GM19463 (cell line): ENCODE data around the gene ELK1.
"Not testable (repeated sequence)": the region's sequence is repeated elsewhere in the genome, so short reads cannot be mapped to it uniquely, and the experiment has no call there.

ENCODE experiments used
- ATAC-seq: cut with Tn5 transposase; IDR thresholded peaks from one replicate; pipeline ENCODE4 v1.9.1; 2021; ENCODE audit warnings: mild to moderate bottlenecking, moderate library complexity; ENCODE audit not compliant: unreplicated experiment

Gene ELK1, protein sequence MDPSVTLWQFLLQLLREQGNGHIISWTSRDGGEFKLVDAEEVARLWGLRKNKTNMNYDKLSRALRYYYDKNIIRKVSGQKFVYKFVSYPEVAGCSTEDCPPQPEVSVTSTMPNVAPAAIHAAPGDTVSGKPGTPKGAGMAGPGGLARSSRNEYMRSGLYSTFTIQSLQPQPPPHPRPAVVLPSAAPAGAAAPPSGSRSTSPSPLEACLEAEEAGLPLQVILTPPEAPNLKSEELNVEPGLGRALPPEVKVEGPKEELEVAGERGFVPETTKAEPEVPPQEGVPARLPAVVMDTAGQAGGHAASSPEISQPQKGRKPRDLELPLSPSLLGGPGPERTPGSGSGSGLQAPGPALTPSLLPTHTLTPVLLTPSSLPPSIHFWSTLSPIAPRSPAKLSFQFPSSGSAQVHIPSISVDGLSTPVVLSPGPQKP

DNA sequence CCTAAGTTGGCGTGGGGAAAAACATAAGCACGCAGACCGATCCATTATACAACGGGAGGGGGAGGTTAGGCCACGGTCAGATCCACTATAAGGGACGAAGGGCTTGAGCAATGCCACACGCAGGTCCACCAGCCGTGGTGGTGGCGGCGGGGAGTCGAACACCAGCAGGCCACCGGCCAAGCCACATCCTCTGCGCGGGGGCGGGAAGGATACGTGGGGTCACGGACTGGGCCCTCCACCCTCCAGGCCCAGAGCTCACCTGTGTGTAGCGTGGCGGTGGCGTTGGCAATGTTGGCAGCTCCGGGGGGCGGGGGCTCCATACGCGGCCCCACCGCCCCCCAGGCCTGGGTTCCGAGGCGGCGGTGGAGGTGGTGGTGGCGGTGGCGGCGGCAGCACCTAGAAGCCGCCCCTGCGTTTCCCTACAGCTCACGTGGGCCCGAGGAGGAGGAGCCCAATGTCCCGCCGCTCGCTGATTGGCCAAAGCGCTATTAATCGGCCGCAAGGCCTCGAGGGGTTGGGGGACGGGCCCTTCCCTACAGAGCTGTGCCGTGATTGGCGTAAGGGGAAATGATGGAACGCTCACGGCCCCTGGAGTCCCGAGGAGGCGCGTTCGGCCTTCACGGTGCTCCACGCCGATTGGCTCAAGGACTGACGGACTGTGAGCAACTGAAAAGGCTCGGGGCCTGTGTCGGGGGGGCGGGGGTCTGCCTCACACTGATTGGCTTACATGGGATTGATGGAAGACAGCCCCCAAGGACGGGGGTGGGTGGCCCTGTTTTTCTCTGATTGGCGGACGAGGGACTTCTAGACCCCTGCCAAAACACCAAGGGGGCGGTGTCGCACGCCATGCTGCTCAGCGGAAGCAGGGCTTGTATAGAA is at the start of gene ELK1:
Gene ELK1, minus strand, starts transcription at position 400 of the 879 bp plus-strand sequence. CDS start 9,122 bp downstream, outside the sequence.
- peak; percentile 80 for ATAC-seq

- no peak for ATAC-seq
Measured at GRCh38 chrX:47697181-47697580, 46.8 kb upstream of the ELK1 start.

DNA sequence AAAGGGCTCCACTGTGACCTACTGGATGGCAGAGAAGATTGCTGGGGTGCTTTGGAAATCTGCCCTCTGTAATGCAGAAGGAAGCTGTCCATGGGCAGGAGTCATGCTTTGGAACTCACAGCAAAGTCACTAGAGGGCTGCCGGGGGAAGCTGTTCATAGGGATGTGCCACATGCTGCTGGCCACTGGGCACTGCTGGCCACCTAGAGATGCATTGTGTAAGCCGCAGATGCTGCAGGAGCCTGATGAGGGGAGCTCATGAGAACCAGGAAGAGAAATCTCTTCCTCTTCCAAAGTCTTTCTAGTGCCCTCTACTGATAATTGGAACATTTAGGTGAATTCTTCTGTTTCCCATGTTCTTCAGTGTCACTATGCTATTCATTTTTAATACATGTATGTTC is 39.8 kb upstream of the ELK1 start:
- no peak for ATAC-seq

DNA sequence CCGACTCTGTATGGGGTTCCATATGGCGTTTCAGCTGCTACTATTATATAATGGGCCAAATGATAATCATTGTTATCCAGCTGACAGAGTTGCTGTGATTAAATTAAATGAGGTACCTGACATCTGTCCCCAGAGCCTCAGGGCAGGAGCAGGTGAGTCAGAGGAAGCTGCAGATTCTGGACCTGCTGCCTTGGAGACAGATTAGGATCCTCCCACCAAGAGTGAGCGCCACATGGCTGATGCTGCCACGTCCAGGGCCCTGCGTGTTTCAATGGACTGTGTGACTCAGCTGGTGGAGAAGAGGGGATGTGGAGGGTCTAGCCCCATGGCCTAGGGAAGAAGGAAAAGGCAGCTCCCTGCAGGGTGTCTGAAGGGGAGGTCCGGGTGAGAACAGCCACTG is 36.9 kb upstream of the ELK1 start:
- no peak for ATAC-seq

DNA sequence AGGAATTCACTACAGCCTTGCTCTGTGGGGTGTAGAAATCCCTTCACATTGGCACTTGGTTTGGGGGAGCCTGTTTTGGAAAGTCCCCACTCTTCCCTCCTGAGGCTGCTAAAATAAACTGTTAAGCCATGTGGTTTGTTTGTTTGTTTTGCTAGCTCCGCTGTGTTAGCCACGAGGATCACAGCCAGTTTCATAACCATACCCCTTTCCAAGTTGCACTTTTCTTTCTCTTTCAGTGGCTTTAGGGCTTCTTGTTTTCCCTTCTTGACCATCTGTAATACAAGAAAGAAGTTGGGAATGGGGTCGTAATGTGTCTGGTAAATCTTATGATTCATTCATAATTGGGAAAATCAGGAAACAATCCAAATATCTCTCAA is 33.5 kb upstream of the ELK1 start:
- ATAC-seq, result no peak

DNA sequence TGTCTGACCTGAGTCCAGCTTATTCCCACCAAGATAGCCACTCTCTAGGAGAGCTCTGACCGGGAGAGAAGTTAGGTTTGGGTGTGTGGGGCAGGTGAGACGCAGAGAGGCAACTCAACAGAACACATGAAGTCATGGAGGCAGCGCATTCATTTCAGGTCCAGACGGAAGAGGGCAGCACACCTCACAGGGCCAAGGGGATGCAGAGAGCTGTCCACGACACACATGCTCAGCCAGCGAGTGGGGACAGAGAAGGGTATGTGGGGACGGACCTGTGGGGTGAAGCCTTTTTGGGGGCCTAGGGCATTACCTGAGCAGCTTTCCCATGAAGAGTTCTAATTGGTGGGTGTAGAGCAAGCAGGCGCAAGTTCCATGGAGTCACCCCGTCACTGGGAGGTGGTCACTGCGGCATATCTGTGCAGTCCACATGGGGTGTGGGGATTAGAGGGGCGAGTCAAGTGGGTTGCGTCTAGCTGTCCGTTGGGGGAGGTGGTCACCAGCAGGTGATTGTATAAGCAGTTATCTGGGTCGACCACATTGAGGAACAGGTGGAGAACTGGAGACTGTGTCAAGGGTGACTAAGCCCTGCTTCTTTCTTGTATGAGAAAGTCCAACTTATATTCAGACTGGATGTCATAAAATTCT is 32.9 kb upstream of the ELK1 start:
- ATAC-seq, result no peak

- not testable (repeated sequence) for ATAC-seq
Measured at GRCh38 chrX:47675959-47676859, 25.8 kb upstream of the ELK1 start.

GRCh38 chrX:47674776-47675175 is 24.4 kb upstream of the ELK1 start:
- no peak for ATAC-seq

DNA sequence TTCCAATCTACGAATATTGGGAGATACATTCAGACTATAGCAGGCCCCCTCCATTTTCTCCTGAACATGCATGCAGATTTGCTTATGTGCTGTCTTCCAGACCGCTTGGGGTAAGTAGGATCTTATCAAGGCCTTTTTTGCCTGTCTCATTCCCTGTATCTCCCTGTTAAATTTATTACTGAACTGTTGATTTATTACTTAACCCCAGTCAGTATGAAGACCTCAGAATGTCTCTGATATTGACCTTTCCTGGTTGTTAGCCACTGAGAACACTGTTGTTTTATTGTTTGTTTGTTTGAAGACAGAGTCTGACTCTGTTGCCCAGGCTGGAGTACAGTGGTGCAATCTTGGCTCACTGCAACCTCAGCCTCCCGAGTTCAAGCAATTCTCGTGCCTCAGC is 15.4 kb upstream of the ELK1 start:
- not testable (repeated sequence) for ATAC-seq

GRCh38 chrX:47664737-47665136 is 14.4 kb upstream of the ELK1 start:
- ATAC-seq, result no peak

DNA sequence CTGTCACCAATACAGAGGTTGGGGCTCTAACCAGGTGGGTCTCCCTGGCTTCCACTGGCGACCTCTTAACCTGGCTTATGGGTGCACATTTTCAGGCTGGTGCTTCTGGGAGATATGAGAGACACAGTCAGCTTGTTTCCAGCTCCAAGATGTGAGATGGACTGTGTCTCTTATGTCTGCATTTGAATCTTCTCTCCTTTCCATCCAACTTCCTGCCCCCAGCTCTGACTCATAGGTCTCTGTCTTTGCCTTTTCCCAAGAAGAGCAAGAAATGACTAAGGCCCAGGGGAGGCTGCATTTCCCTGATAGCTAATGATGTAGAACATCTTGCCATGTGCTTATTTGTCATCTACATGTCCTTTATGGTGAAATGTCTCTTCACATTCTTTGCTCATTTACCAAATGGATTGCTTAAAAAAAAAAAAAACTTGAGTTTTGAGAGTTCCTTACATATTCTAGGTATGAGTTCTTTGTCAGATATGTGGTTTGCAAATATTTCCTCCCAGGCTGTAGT is 11.8 kb upstream of the ELK1 start:
- no peak for ATAC-seq

DNA sequence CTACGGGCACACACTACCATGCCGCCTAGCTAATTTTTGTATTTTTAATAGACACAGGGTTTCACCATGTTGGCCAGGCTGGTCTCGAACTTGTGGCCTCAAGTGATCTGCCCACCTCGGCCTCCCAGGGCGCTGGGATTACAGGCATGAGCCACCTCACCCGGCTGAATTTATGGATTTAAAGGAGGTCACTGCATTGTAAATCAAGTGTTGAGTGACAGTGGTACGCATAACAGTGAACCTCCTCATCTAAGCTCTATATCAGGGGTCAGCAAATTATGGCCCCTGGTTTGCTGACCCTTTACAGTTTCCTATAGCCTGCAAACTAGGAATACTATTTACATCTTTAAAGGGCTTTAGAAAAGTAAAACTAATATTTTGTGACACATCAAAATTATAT is 11.2 kb upstream of the ELK1 start:
- ATAC-seq, result no peak

- ATAC-seq, result no peak
Measured at GRCh38 chrX:47659421-47659726, 9.0 kb upstream of the ELK1 start.

DNA sequence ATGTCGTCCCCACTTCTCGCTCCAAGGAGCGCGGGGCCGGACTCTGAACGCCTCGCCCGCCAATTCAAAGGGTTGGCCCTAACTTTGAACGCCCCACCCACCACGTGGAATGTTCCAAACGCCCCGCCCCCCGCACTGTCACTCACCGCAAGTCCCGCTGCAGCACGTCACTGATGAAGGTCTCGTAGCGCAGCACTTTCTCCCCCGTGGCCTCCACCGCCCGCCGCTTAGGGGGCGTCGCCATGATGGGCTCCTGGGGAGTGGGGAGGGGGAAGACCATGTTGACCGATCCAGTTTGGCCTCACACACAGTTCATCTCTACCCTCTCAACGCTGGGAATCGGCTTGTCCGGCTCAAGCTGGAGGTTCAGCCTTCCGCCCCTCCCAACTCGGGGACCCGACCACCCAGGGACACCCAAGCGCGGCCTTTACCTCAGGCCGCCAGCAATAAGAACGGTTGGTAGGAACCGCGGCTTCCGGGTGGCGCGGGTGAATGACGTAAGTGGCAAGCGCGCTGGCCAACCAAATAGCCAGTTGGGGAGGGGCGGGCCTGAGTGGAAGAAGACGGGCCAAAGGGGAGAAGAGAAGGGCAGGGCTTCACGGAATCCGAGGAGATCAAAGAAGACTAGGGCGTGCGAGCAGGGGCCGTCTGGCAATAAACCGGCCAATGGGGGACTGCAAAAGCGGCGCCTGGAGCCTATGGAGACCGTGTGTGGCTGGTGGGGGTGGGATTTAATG is 8.5 kb upstream of the ELK1 start, which contains the start of gene UXT:
Gene UXT, minus strand, starts transcription at position 497 of the 737 bp plus-strand sequence. Its CDS starts 253 bp downstream, at position 244.
- peak; percentile 75 for ATAC-seq

DNA sequence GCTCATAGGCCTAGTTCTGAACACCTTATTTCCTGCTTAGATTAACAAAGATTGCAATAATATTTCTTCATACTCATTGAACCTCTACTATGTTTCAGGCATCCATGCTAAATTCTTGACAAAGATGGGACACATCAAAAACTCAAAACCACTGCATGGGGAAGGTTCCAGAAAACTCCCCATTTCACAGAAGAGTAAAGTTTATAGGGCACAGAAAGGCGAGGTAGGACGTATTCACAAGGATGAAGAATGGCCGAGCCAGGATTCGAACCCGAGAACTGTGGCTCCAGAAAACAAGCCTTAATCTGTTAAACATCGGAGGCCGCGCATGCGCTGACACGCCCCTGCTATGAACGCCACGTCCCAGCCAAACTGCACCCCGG is 7.9 kb upstream of the ELK1 start:
- ATAC-seq, result no peak

GRCh38 chrX:47651043-47651905 is 911 bp upstream of the ELK1 start:
- no peak for ATAC-seq

GRCh38 chrX:47649781-47650163 is 591 bp downstream of the ELK1 start:
- ATAC-seq, result no peak

- ATAC-seq, result no peak
Measured at GRCh38 chrX:47649271-47649670, 1.1 kb downstream of the ELK1 start.

DNA sequence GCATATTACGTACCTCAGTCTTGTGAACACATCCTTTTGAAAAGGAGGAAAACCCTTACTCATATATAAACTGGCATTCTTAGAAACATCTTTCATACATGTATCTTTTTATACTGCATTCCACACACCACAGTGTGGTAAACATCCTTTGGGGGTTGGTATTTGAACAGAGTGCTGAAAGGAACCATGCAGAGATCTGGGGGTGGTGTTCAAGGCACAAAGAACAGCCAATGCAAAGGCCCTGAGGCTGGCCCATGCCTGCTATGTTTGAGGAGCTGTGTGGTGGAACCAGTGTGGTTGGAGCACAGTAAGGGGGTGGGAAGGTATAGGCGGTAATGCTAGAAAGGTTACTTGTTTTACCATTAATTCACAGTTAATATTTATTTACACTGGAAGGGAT is 2.0 kb downstream of the ELK1 start:
- ATAC-seq, result no peak
